HG02763 (cell line): ENCODE data around the gene SCRN2.
A peak's percentile ranks its signal among the peaks of the same experiment; 100 is the strongest.

ENCODE experiments used
- ATAC-seq: cut with Tn5 transposase; IDR thresholded peaks from one replicate; pipeline ENCODE4 v1.9.1; 2021; ENCODE audit warnings: mild to moderate bottlenecking, moderate library complexity; ENCODE audit not compliant: unreplicated experiment

The SCRN2 gene

DNA sequence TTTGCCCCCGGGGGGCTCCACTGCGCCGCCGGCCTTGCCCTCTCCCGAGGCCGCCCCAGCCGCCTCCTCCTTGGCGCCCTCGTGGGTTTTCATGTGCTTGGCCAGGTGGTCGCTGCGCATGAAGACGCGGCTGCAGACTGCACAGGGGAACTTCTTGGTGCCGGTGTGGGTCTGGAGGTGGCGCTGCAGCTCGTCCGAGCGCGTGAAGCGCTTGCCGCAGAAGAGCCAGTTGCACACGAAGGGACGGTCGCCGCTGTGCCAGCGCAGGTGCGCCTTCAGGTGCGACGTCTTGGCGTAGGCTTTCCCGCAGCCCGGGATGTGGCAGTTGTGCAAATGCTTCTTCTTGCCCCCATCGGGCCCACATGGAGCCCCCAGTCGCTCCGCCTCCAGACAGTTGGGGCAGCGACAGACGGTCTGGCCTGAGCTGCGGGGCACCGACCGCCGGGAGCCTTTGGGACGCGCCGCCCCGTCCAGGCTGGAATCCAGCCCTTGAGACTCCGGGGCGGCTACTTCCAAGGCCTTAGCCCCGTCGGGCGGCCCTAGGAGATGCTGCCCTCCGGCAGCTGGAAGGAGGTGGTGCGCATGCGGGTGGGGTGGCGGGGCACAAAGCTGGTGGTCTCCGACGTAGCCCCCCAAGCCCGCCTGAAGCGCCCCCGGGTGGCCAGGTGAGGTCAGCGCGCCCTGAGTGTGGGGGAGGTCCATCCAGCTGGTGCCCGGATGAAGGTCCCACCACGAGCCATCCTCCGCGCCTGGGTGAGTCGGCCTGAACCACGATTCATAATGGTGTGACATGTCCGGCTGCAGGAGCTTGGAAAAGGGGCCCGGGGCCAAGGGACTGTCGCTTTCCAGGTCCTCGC, 6.5 kb upstream of the SCRN2 start:
- no peak for ATAC-seq

DNA sequence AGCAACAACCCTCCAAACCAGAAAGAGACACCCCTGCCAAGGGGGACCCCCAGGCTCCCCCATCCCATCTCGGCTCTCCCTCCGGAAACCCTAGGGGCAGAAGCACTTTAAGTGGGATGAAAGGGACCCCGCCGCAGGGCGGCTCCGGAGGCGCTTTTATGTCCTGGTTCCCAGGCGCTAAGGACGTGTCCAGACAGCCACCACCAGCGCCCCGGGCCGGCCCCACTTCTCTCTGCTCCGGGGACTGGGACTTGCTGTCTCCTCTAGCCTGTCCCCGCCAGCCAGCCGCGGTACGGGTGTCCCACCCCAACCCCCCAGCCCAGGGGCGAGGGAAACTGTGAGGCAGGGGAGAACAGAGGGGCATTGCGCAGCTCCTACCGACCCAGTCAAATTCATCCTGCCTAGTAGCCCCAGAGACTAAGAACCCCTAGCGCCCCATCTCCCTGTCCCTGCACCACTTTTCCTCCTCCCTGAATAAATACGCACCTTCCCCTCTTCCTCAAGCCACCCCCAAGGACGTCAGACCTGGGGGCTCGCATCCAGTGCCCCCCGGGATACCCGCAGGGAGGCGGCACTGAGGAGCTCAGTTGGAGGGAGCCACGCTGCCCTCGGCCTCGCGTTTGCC, 5.8 kb upstream of the SCRN2 start:
- ATAC-seq: no peak

DNA sequence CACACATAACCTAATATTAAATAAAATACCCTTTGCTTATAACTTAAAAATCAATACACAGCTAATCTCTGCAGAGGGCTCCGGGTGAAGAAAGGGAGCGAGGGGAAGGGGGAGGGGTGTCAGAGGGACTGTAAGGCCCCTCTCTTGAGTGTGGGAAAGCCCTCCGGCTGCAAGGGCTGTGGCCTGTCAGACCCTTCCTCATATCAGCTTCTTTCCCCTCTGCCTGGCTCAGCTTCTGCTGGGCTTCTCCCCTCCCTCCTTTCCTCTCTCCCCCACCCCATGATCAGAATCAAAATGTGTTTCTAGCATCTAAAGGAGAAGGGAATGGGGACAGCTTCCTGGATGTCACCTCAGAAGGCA, 4.6 kb upstream of the SCRN2 start:
- no peak for ATAC-seq

DNA sequence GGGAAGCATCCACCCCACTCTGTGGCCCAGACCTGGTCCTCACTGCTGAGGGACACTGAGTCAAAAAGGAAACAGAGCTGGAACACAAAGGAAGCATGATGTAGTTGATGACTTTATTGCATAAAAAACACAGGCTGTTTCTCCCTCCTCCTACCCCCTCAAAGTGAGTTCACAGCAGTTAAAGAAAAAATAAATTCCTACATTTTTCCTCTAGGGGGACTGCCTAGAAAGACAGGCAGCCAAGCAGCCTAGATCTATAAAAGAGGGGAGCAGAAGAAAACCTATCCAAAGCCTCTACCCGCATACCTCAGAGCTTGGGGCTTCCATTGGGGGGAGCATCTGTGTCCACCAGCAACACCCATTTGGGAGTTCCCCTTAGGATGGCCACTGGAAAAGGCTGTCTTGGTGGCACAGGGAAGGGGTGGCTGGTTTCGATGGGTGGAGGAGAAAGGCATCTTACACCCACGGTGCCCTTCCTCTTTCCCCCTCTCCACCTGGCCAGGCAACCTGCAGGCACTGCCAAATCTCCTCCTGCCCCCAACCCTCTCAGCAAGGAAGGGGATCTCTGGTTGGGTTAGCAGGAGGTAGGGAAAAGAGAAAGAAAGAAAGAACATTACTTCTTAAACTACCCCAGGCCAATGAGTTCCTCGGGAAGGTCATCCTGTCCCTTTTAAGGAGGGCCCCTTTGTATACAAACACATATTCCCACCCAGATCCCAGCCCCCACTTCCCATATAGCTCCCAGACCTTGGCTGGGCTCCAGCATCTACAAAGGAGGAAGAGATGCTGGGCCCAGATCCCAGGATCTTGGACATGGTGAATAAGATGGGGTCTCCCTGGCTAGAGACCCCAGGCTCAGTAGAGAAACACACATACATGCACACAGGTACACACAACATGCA, 4.0 kb upstream of the SCRN2 start:
- no peak for ATAC-seq

DNA sequence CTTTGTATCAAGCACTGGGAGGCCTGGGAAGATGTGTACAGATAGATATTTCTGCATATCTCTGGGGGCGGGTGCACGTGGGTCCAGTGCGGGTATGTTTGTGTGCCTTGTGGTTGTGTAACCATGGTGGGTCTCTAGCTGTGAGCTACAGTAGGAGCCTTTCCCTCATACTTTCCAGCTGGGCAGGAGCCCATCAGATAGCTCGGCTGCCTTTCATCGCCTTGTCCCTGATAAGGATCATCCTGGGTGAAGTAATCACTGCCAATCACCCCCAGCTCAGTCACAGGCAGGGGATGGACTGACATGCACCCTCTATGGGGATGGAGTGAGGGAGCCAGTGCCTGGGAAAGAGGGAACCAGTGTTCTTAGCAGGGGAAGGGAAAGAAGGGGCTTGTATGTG, 3.2 kb upstream of the SCRN2 start:
- no peak for ATAC-seq

DNA sequence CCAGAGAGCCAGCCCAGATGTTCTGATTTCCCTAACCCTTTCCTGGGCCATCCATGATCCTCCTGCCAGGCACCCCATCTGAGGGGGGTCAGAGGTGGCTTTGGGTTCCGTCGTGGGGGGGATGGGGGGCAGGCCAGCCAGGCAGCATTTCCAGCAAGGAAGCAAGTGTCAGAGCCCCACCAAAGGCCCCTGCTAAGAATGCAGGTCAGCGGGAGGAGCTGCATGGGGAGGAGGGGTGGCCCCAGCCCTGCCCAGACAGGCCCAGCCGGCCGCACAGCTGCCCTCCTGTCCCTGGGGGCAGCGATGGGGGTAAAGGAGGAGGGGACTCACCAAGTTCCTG, 2.3 kb upstream of the SCRN2 start:
- no peak for ATAC-seq

DNA sequence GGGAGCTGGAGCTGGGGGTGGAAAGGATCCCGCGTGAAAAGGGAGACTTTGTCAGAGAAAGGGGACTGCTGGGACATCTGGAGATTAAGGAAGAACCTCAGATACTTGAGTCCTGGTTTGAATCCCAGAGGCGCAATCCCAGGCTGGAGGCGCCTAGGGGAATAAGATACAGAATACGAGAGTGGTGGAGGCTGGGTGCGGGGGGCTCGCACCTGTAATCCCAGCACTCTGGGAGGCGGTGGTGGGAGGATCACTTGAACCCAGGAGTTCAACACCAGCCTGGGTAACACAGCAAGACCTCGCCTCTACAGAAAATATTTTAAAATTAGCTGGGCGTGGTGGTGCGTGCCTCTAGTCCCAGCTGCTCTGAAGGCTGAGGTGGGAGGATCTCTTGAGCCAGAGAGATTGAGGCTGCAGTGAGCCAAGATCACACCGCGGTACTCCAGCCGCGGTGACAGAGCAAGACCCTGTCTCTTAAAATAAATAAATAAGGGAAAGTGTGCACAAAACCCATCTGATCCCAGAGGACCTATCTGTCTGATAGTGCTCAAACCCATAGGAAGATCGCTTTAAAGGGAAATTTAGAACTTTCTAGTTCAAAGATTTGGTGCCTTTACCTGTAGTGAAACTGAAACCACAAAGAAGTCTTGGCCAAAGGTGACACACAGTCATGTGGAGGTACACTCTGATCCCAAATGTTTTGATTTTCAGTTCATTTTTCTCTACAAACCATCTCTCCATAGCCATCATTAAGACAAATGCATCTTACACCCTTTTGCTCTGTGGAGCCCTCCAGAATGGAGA, 617 bp upstream of the SCRN2 start:
- ATAC-seq: no peak

DNA sequence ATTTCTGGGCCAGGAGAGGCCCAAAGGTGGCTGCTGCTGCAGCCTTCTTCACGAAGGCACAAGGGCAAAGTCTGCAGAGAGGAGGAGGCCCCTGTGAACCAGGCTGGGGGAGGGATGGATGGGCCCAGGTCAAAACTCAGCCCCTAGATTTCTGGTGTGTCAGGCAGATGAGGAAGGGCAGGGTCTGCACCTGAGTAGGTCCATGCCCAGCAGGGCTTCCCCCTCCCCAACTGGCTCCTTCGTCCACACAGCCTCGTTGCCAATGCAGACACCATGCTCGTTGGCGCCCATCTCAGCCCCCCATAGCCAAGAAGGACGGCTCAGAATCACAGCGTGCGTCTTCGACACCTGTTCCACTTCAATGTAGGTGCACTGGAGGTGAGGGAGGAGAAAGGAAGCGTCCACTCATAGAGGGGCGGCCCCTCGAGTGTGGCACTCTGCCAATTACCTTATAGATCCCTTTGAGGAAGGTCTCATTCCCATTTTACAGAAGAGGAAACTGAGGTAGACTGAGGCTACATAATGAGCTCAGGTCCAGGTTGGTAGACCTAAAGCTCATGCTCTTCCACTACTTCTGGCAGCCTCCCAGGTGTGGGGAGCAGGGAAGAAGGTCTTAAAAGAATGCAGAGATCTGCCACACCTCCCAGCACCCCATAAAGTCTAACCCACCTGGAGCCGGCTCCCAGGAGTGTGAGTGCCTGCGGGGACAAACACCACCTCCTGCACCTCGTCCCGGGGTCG, 902 bp downstream of the SCRN2 start:
- ATAC-seq: no peak

DNA sequence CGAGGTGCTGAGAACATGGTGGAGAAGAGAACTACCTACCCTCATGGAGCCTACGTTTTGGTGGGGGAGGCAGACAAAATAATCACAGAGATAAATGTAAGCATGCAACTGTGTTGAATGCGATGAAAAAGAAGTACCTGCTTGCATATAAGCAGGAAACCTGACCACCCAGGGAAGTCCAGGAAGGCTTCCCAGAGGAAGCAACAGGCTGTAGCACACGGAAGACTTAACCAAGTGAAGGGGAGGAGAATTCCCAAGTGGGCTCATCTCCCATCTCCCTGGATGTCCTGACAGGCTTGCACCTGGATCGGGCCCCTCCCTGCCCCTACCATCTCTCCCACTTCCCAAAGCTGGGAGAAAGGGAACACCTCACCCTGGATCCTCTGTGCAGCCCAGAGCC, 2.0 kb downstream of the SCRN2 start:
- ATAC-seq: no peak

DNA sequence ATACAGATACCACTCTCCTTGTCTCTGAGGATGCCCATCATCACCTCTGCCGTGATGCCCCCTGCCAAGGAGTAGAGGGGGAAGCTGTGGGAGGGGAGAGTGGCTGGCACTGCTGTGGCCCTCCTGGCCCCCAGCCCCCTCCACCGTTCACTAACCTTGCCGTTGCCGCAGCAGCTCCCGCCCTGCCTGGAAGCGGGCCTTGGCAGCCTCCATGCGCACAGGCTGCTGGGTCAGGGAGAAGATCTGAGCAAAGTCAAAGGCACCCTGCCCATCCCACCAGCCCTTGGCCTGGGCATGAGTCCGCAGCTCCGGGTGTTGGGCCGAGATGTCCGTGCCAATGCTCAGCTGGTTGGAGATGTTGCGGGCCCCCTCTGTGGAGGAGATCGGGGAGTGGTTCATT, 2.4 kb downstream of the SCRN2 start:
- no peak for ATAC-seq

DNA sequence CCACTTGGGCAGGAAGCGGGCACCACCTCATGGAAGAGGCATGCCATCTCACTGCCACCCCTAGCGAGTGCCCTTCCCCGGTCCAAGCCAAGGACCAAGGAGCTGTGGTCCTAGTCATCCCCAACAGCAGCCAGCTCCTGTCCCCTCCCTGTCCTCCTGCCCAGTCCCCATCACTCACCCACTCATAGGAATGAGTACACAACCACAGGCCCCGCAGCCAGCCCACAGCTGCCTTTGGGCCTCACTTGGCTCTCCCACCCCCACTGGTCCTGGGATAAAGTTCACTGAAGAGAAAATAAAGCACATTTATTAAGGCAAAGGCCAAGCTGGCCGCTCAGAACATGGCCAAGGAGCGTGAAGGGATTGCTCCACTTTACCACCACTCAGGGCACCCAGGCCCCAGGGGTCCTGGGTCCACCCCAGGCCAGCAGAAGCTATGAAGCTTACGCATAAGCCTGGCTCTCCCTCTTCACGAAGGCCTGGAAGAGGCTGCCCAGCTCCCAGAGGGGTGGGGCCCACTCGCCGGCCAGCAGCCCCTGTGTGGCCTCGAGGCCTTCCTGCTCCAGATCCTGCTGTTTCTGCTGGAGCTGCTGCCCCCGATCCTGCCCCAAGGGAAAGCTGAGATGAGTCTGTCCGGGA, 3.6 kb downstream of the SCRN2 start:
- ATAC-seq: no peak

DNA sequence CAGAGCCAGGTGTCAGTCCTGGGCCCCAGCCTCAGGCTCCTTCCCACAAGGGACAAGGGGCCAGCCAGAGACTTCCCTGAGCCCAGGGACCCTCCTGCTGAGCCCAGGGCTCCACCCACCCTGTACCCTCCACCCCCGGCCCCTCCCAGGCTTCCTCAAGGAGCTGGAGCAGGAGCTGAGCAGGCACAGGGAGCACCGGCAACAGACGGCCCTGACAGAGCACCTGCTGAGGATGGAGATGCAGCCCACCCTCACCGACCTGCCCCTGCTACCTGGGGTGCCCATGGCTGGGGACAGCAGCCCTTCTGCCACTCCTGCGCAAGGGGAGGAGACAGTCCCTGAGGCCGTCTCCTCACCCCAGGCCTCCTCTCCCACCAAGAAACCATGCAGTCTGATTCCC, 4.5 kb downstream of the SCRN2 start:
- ATAC-seq: no peak

DNA sequence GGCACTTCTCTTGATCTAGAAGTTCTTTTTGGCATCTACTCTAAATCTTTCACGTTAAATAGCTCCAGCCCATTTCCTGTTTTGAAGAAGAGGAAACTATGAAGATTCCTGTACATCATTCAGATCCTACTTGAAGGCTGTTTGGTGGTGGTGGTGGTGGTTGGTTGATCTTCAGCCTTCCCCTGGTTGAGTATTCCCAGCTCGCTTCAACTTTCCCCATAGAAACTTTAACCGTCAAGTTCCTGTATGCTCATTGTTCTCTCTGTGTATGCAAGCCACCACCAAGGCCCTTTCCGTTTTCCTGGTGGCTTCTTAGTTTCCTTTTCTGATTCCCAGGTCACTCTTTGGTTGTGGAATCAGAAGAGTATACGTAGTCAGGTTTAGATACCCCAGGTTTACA, 6.3 kb downstream of the SCRN2 start:
- no peak for ATAC-seq

DNA sequence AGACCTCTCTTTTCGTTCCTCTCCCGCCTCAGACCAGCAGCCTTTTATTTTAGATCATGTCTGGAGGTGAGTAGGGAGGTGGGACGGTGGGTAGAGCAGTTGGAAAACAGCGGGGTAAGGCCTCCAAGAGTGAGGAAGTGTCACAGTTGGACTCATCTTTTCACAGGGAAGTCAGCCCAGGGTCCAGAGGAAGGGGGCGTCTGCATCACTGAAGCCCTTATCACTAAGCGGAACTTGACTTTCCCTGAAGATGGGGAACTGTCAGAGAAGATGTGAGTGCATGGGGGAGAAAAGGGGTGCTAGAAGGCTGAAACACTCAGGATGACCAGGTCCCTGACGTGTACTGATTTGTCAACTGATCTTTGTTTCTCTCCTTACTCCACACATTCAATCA, 9.1 kb downstream of the SCRN2 start:
- no peak for ATAC-seq

DNA sequence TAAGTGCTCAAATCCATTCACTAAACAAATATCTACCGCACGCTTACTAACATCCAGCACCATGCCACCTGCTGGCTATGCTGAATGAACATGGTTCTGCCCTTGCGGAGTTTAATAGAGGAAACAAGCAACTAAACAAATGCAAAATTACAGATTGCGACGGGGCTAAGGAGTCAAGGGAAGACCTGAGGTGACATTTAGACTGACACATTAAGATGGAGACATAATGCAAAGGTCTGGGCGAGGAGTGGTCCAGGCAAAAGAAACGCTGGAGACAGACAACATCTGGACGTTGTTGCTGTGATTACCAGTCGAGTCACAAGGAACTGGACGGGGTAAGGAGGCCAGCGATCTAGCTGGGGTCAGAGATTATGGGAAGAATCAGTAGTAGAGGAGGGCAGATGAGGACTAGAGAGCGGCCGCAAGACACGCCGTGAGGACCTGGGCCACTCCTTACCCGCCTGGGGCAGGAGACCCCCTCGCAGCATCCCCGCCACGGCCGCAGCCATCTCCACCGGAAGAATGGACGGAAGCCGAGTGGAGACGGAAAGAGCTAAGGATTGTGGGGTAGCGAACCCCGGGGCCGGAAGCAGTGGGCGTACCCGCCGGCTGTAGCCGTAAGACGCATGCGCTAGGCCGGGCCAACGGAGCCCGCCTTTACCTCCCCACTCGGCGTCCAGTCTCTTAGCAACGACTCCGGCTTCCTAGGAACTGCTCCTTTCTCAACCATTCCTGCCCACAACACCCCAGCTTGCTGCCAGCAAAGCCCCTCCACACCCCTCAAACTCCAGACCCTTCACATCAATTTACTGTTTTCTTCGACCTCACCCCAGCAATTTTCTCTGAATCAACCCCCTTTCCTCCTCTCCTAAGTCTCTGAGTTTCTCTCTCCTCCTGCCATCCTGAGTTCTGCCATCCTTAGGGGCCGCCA, 9.8 kb downstream of the SCRN2 start, which contains the start of the genes LRRC46 and MRPL10:
Gene LRRC46 (plus strand): TSS at position 668 of the 931 bp plus-strand sequence. CDS start 320 bp downstream, outside the sequence.
Gene MRPL10 (minus strand): TSS at position 539 of the 931 bp plus-strand sequence. CDS start 30 bp downstream, at position 509.
- ATAC-seq: peak; percentile 87

DNA sequence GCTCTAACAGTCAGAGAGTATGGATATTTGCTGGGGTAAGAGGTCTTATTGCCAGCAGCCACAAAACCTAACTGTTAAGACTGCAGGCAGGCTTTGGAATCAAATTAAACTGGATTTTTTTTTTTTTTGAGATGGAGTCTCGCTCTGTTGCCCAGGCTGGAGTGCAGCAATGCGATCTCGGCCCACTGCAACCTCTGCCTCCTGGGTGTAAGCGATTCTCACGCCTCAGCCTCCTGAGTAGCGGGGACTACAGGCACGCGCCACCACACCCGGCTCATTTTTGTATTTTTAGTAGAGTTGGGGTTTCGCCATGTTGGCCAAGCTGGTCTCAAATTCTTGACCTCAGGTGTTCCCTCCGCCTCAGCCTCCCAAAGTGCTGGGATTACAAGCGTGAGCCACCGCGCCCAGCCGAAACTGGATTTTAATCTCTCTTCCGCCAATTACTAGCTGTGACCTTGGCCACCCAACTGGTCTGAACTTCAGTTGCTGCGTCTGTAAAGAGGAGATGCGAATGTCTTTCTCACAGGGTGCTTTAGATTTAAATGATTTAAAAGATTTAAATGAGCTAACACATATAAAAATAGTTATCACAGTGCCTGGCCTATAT, 10.6 kb downstream of the SCRN2 start:
- ATAC-seq: no peak

DNA sequence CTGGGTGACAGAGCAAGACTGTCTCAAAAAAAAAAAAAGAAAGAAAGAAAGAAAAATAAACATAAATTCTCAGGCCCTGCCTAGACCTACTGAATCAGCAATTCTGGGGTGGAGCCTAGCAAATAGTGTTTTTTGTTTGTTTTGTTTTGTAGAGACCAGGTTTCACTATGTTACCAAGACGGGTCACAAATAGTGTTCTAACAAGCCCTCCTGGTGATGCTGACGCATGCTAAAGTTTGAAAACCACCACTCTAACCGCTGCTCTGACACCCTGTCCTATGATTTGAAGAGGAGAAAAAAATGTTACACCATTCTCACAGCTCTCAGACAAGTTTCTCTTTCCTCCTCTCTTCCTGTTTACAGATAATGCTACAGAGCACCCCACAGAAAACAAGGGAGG, 11.2 kb downstream of the SCRN2 start:
- no peak for ATAC-seq

DNA sequence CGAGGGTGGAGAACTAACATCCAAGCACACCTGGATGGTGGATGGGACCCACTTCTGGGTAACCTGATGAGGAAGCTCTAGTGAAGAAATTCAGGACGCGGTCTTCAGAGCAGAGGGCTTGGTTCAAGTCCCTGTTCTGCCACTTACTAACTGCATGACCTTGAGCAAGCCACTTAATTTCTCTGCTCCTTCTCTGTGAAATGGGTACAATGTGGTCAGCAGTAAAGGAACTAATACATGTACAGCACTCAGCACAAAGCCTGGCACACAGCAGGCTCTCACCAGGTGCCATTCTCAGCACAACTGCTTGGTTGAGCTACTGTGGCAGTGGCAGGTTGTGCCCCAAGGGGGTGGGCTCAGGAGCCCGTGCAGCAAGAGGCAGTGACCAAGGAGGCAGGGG, 17.6 kb downstream of the SCRN2 start:
- ATAC-seq: no peak
